PC-9 (cell line): ENCODE measurements around the gene SEC31A. TPM values are rescaled to one million over a fixed set of nuclear protein-coding genes. Genes with fewer than 3 reads are reported as not detected.

ENCODE experiments used
- BruUV-seq: library from RNA; stranded (reverse); fragments of 400-500 nt; replicated peaks from 2 replicates; lab custom pipeline; 2021; lab: Mats Ljungman, UMichigan
- CTCF ChIA-PET: fragments of 300-600 bp; sonication (Branson Sonifier 250); formaldehyde crosslinking; loops from one replicate; lab custom pipeline; 2022; ENCODE audit warnings: antibody characterized with exemption; lab: Charles Lee
- POLR2A ChIA-PET: fragments of 300-600 bp; sonication (Branson Sonifier 250); formaldehyde crosslinking; loops from one replicate; lab custom pipeline; 2022; ENCODE audit warnings: antibody characterized with exemption; ENCODE audit not compliant: unreplicated experiment; lab: Charles Lee
- DNase-seq, 2 experiments: peaks; one replicate each; pipeline versions ENCODE4 v3.0.0 to v3.0.0-alpha.2; 2015 to 2022; ENCODE audit warnings: mixed read lengths in 1 of 2
- H2AFZ ChIP-seq: fragments of 200-600 bp; sonication (generic); 2 replicates; pipeline ENCODE4 v1.8.1; 2017; ENCODE audit warnings: antibody characterized with exemption
- H3F3A ChIP-seq: fragments of 200-600 bp; sonication (generic); 2 replicates; pipeline ENCODE4 v1.8.1; 2017; ENCODE audit warnings: antibody characterized with exemption, mild to moderate bottlenecking, low read depth; ENCODE audit not compliant: insufficient read depth
- H3K27ac ChIP-seq: fragments of 200-600 bp; sonication (generic); 2 replicates; pipeline ENCODE4 v1.6.1; 2016; ENCODE audit warnings: mixed run types
- H3K27me3 ChIP-seq: fragments of 200-600 bp; sonication (generic); 2 replicates; pipeline ENCODE4 v1.6.1; 2016; ENCODE audit warnings: low read depth, mixed run types; ENCODE audit not compliant: insufficient read depth
- H3K36me3 ChIP-seq: fragments of 200-600 bp; sonication (generic); 2 replicates; pipeline ENCODE4 v1.6.1; 2016; ENCODE audit warnings: low read depth, mixed run types
- H3K4me1 ChIP-seq: fragments of 200-600 bp; sonication (generic); replicated peaks from 2 replicates; pipeline ENCODE4 v1.6.1; 2016; ENCODE audit warnings: mixed run types; ENCODE audit not compliant: insufficient read depth
- H3K4me2 ChIP-seq: fragments of 200-600 bp; sonication (generic); 2 replicates; pipeline ENCODE4 v1.6.1; 2017; ENCODE audit warnings: mixed run types
- H3K4me3 ChIP-seq: fragments of 200-600 bp; sonication (generic); 2 replicates; pipeline ENCODE4 v1.6.1; 2016; ENCODE audit warnings: mixed run types
- H3K79me2 ChIP-seq: fragments of 200-600 bp; sonication (generic); 2 replicates; pipeline ENCODE4 v1.6.1; 2017; ENCODE audit warnings: low read depth, mixed run types
- H3K9me2 ChIP-seq: fragments of 200-600 bp; sonication (generic); 2 replicates; pipeline ENCODE4 v1.8.1; 2017; ENCODE audit warnings: mild to moderate bottlenecking; ENCODE audit not compliant: insufficient read depth
- H3K9me3 ChIP-seq: fragments of 200-600 bp; sonication (generic); 2 replicates; pipeline ENCODE4 v1.8.1; 2016; ENCODE audit warnings: low read depth; ENCODE audit not compliant: insufficient read depth
- H4K20me1 ChIP-seq: fragments of 200-600 bp; sonication (generic); 2 replicates; pipeline ENCODE4 v1.8.1; 2017; ENCODE audit not compliant: insufficient read depth
- CTCF ChIP-seq: fragments of 200-600 bp; sonication (generic); conservative IDR thresholded peaks from 2 replicates; pipeline ENCODE4 v1.6.1; 2017; ENCODE audit warnings: mixed run types, antibody characterized with exemption, mild to moderate bottlenecking, moderate library complexity
- EZH2 ChIP-seq: fragments of 200-600 bp; sonication (generic); IDR thresholded peaks from 2 replicates; pipeline ENCODE4 v1.8.0; 2017; ENCODE audit warnings: antibody characterized with exemption, low read depth
- intact Hi-C: fragments of 100-400 bp; cut with micrococcal nuclease; formaldehyde crosslinking; loops from one replicate; pipeline ENCODE4 v1.10.0; 2022; ENCODE audit not compliant: unreplicated experiment
- total RNA-seq: library from RNA; stranded (reverse); gene quantifications from 2 replicates; pipeline ENCODE4 v1.2.3, GENCODE V29; 2021

SEC31A gene
- total RNA-seq, 1 experiment from 2014 or later: 95.5 TPM

- peak overlapping the region; percentile 89 for H3K27ac ChIP-seq
- peaks cover 27% of the 10 kb centered on the region for H3K79me2 ChIP-seq
- BruUV-seq: no TSS peak
- intact Hi-C loops: loop anchor here (1.0 kb wide), 1 partner anchor 8 kb away; no protein-coding TSS in a partner anchor
- peaks cover 37% of the 10 kb centered on the region; the same call in 1 of the 2 replicates for H3F3A ChIP-seq
- ChIA-PET CTCF (no interaction called here), POLR2A (interaction anchor here (0.6 to 1.2 kb wide), 3 partner anchors 14 to 1495 kb away, joined by 3 to 19 read pairs (median 5); partner anchors contain the start of gene SCD5)
- H3K4me3 ChIP-seq: peak overlapping the region; percentile 45; the same call in 1 of the 2 replicates
- no peaks in the 10 kb centered on the region for H3K36me3 ChIP-seq
- peaks cover 55% of the 10 kb centered on the region for H3K4me1 ChIP-seq
- H3K27me3 ChIP-seq: no peaks in the 10 kb centered on the region
- H3K9me3 ChIP-seq: peaks cover 3% of the 10 kb centered on the region; the same call in 1 of the 2 replicates
- H3K4me2 ChIP-seq: peak overlapping the region; percentile 82
- peak in 1 of 2 experiments; percentile 61 for DNase-seq
- no peaks in the 10 kb centered on the region for H4K20me1 ChIP-seq
- no peak for TF ChIP-seq EZH2
- no peak for TF ChIP-seq CTCF
- H3K9me2 ChIP-seq: no peaks in the 10 kb centered on the region
- H2AFZ ChIP-seq: peak overlapping the region; percentile 9; the same call in 1 of the 2 replicates
These were observed 106.0 kb downstream of the SEC31A start for GRCh38 chr4:82784681-82785610.

GRCh38 chr4:82782626-82783345 lies 108.2 kb downstream of the SEC31A start:
- H3K27ac ChIP-seq: peak overlapping the region; percentile 56

More at GRCh38 chr4:82782626-82783345, 108.2 kb downstream of the SEC31A start:
- Histone ChIP-seq H3K36me3 (no peaks in the 10 kb centered on the region), H3K79me2 (peaks cover 31% of the 10 kb centered on the region), H3K9me2 (no peaks in the 10 kb centered on the region), H3K27me3 (no peaks in the 10 kb centered on the region), H3K4me2 (peak overlapping the region; percentile 38; the same call in 1 of the 2 replicates), H3K9me3 (peaks cover 3% of the 10 kb centered on the region; the same call in 1 of the 2 replicates), H3F3A (peaks cover 38% of the 10 kb centered on the region; the same call in 1 of the 2 replicates), H2AFZ (no peak overlapping the region), H3K4me3 (no peak overlapping the region), H3K4me1 (peaks cover 55% of the 10 kb centered on the region), H4K20me1 (no peaks in the 10 kb centered on the region)
- ChIA-PET CTCF (no interaction called here), POLR2A (no interaction called here)
- intact Hi-C loops: loop anchor here (1.0 to 2.0 kb wide), 2 partner anchors 16 to 38 kb away; partner anchors contain the start of gene SCD5
- TF ChIP-seq CTCF (no peak), EZH2 (no peak)
- peak; percentile 65 to 82 for DNase-seq
- BruUV-seq: TSS peak; percentile 92
